T follicular helper cell (primary cell): ENCODE data around the gene ACBD3.

Experiments
- DNase-seq: peaks from one replicate; pipeline ENCODE4 v3.0.0-alpha.2; 2020; ENCODE audit warnings: low read depth

Gene ACBD3

DNA sequence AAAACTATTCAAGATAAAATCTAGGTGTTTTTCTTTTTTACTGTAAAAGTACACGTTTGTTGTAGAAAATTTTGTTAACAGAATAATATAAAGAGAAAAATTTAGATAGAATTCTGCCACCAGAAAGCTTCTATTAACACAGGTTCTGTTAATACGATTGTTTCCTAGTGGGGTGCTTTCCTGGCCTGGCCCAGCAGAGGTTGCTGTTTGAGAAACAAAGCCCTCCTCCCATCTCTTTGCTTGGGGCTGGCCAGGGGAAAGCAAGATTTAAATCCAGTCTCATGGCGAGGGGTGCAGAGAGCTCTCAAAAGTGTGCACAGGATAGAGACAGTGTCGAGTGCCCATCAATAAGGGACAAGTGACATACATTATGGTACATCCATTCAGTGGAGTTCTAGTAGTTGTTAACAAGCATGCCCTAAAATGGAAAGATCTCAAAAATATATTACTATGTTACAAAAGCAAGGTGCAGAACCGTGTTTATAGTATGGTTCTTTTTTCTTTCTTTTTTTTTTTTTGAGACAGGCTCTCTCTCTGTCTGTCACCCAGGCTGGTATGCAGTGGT is 14.6 kb upstream of the ACBD3 start:
- DNase-seq: no peak

DNA sequence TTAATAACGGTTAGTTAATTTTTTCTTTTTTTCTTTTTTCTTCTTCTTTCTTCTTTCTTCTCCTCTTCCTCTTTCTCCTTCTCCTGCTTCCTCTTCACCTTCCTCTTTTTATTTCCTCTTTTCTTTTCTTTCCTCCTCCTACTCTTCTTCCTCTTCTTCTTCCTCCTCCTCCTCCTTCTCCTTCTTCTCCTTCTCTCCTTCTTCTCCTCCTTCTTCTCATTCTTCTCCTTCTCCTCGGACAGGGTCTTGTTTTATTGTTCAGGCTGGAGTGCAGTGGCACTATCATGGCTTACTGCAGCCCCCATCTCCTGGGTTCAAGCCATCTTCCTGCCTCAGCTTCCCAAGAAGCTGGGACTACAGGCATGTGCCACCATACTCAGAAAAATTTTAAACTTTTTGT is 13.4 kb upstream of the ACBD3 start:
- no peak for DNase-seq

DNA sequence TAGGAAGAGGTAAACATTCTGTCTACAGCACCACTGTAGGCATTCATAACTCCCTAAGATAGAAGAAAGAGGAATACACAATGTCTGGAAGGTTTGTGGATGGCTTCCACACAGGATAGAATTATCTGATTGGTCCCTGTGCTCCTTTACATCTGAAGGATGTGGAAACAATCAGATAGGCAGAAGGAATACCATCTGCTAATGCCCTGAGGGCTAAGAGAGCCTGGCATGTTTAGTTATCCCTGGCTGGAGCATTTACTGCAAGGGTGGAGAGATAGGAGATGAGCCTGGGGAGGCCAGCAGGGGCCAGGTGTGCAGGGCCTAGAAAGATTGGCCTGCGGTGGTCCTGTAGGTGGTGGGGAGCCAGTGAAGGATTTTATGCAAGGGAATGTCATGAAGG is 8.6 kb upstream of the ACBD3 start:
- DNase-seq: no peak

DNA sequence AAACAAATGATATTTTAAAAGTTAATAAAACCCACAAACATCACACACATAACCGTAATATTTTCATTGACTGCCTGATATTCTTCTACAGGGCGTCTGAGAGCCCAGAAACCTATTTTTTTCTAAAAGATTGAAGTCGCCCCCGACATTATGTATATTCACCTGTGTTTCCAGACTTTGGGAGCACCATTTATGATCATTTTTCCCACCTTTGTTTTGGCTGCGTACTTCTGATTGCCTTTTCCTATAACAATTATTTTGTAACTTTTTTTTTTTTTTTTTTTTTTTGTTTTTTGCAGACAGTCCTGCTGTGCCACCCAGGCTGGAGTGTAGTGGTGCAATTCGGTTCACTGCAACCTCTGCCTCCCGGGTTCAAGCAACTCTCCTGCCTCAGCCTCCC is 839 bp upstream of the ACBD3 start:
- DNase-seq: no peak

DNA sequence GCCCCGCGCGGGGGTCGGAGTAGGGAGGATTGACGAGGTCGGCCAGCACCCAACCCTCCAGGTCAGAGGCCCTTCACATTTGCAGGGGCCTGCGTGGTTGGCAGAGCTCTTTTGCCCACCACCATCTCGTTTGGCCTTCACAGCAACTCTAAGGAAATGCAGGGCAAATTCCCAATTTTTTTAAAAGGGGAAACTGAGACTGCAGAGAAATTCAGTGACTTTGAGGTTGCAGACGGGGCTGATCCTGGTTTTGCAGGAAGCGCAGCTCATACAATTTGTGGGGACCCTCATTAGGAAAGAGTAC is 430 bp upstream of the ACBD3 start:
- no peak for DNase-seq

DNA sequence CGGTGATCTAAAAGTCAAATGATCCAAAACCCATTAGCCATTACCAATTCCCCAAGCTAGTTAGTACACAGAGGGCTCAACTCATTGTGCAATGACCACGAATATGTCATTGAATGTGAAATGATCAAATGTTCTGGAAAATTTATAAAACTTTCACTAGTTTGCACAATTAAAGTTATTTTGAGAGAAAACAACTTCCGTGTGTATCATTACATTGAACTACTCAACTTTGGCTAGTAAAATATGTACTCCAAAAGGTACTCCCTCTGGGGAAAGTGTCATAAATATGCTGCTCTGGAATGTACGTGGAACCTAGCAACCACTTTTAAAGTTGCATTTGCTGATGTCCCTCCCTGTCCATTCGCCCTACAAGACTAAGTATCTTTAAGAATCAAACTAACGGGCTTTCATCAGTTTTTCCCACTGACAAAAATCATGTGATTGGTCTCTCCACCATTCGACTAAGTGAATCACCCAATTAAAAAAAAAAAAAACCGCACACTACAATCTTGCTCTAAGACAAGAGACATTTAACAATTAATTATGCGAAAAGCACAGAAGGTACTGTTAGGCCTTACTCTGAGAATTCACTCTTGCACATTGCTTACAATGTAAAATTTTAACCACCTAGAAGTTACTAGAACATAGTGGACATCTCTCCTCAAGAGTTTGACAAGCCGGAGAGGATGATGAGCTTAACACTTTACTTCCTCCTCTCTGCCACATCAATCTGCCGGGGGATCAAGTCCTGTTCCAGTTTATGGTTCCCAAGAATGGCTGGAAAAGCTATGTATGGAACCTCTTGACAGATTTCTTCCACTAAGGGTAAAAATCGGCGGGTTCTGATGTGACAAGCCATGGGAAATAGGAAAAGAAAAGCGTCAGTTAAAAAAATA is 1.2 kb downstream of the ACBD3 start:
- no peak for DNase-seq

DNA sequence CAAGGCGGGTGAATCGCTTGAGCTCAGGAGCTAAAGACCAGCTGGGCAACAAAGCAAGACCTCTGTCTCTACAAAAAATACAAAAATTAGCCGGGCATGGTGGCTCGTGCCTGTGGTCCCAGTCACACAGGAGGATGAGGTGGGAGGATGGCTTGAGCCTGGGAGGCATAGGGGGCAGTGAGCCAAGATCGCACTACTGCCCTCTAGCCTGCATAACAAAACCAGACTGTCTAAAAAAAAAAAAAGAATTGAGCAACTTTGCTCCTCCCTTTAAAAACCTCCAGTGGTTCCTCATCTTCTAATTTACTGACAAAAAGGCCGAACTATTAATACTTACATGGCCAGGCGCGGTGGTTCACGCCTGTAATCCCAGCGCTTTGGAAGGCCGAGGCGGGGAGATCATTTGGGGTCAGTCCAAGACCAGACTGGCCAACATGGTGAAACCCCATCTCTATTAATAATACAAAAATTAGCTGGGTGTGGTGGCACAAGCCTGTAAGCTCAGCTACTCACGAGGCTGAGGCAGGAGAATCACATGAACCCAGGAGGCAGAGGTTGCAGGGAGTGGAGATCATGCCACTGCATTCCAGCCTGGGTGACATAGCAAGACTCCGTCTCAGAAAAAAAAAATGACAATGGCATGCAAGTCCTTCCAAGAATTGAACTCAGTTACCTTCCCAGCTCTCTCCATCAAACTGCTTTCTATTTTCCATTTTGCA is 4.4 kb downstream of the ACBD3 start:
- DNase-seq: no peak

DNA sequence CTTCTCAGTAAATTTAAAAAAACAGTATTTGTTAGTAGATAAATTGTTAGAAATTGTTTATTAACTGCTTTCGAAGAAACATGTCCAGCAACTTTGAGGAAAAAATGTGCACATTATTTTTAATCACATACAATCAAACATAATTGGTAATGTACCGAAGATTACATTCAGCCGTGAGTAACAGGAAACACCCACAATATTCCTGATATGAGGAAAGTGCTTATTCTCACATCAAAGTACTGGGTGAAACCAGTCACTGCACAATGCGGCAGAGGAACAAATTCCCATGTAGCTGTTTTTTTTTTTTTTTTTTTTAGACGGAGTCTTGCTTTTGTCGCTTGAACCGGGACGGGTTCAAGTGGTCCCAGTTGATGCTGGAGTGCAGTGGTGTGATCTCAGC is 9.7 kb downstream of the ACBD3 start:
- no peak for DNase-seq

DNA sequence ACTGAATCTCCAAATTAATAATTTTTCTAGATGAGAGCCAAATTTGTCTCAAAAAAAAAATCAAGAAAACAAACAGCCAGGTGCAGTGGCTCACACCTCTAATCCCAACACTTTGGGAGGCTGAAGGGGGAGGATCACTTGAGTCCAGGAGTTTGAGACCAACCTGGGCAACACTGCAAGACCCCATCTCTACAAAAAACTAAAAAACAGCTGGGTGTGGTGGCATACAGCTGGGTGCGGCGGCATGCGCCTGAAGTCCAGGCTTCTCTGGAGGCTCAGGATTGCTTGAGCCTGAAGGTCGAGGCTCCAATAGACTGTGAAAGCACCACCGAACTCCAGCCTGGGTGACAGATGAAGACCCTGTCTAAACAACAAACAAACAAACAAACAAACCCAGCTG is 14.0 kb downstream of the ACBD3 start:
- DNase-seq: no peak

DNA sequence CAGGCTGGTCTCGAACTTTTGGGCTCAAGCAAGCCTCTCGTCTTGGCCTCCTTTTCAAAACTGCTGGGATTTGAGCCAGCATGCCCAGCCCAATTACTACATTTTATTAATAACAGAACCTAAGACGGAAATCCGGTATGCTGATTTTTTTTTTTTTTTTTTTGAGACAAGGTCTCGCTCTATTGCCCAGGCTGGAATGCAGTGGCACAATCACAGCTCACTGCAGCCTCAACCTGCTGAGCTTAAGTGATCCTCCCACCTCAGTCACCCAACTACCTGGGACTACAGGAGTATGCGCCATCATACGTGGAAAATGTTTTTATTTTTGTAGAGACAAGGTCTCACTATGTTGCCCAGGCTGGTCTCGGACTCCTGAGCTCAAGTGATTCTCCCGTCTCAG is 20.2 kb downstream of the ACBD3 start:
- DNase-seq: no peak

DNA sequence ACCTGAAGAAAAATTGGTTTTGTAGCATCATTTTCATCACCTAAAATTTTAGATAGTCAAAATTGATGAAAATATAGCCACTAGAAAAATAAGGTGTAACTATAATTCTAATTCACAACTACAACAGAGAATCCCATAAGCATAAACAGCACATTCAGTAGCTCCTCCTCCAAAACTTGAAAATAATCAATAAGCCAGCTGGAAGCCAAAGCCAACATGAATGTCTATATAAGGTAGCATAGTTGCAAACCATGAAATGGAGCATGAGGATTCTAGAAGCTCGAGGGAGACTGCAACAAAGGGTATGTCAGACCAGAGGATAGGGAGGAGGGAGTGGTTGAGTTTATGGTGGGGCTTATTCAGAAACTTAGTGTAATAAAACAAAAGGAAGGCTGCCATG is 22.4 kb downstream of the ACBD3 start:
- no peak for DNase-seq

DNA sequence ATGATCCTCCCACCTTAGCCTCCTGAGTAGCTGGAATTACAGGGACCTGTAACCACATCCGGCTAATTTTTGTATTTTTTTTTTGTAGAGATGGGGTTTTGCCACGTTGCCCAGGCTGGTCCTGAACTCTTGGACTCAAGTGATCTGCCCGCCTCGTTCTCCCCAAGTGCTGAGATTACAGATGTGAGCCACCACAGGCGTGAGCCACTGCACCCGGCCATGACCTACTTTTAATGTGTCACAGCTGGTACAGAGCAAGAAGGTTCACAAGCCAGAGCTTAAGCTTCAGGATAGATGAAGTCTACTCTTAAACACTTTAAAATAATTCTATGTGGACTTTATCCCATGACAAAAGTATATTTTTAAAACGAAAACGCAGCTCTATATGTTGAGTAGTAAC is 23.6 kb downstream of the ACBD3 start:
- DNase-seq: no peak

DNA sequence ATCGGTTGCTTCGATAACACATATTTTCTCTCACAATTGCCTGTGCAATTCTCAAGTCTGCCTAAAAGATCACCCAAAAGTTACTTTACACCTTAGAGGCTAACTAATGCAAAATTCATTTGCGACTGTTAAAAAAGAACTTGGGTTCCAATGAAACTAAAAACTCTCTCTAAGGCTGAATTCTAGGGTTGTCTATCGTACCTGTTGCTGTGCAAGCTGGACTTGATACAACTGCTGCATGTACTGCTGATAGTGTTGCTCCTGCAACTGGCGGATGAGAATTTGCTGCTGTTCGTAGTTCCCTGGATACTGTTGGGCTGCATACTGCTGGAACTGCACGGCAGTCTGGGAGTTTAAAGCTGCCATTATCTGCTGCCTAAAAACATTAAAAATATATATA is 27.6 kb downstream of the ACBD3 start:
- DNase-seq: no peak

DNA sequence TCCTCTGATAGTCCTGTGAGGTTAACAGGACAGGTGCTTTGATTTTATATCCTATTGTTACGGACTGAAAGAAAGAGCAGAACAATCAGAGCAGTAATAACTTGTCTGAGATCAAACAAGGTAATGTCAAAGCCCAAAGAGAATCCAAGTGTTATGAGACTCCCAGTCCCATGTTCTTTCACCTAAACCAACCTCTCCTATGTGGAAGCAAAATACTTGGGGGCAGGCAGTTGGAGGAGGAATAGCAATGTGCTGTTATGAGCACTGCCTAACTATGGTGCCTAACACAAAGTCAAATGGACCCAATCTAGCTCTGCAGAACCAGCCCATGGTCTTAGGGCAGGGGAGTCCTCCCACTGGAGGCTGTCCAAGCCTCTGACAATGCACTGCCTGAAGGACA is 28.1 kb downstream of the ACBD3 start:
- DNase-seq: no peak

DNA sequence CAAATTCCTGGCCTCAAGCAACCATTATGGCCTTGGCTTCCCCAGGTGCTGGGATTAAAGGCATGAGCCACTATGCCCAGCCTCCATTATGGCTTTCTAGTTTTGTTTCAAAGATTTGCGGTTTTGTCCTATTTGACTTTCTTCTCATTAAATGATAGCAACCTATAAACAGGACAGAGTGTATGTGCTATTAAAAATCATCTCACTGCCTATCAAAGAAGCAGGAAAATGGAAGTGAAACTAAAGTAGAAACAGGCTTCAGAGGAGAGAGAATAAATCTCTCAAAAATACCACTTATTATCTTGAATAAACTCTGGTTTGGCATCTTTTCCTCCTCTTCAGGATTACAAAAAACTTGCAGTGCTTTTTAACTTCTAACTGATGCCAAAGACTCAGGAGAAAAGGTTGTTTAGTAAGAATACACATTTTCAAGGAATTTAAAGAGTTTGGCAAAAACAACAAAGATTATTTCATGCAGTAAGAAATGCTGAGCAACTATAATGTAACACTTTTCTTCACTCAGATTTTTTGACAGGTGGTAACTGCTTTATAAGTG is 28.7 kb downstream of the ACBD3 start:
- no peak for DNase-seq

DNA sequence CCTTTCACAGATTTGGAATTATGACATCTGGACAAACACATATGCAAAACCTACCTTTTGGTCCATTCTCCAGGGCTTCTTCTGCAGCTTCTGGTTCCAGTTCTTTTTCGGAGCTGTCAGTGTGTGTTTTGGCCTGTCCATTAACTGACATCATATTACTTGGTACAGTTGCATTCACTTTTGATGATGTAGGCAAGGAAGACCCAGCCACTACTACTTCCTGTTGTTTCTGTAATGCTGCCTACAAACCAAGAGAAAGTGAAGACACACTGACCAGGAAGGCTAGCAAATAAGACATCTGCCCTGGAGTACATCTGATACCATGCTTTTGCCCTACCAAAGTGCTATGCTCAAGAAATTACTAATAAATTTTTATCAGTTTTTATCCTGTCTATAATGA is 31.9 kb downstream of the ACBD3 start:
- no peak for DNase-seq

DNA sequence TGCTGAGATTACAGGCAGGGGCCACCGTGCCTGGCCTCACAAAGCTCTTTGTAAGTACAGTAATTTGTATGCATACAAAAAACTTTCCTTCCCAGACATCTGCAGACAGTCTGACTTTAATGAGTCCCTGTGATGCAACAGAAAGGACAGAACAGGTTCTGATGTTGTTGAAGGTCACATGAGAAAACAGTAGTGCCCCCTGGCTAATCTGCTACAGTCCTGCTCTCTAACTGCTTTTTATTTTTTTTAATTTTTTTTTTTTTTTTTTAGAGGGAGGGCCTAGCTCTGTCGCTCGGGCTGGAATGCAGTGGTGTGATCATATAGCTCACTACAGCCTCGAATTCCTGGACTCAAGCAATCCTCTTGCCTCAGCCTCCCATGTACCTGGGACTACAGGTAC is 36.7 kb downstream of the ACBD3 start:
- no peak for DNase-seq

DNA sequence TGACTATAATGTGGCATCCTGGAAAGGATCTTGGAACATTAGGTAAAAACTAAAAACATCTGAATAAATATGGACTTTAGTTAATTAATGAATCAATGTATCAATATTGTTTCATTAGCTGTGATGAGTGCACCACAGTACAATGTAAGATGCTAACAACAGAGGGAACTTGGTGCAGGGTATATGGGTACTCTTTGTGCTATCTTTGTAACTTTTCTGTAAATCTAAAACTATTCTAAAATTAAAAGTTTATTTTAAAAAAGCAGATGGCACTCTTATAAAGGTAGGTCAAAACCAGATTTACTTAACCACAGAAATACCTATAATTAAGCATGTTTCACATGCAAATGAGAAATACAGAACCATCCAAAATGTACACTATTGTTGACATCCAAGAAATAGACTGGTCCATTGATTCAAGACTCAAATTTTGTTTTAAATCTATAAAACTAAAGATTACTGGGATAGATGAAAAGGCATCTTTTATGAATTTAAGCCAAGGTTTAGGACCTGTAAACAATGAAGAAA is 38.4 kb downstream of the ACBD3 start:
- no peak for DNase-seq

DNA sequence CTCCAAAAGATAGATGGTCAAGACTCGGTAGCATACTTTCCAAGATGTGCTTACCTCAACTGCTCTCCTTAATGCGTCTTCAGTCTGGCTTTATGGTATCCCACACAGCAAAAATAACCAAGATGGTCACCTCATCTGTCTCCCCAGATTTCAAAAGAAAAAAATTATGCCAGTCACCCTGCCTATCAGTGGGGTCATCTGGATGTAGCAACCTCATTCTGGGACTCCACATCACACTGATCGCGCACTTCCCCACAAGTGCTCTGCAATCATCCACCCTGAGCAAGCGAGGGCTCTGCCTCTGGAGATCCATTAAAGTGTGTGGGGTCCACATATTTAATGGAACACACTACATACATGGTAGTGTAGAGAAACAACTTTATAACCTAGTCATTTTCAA is 42.5 kb downstream of the ACBD3 start:
- DNase-seq: no peak

DNA sequence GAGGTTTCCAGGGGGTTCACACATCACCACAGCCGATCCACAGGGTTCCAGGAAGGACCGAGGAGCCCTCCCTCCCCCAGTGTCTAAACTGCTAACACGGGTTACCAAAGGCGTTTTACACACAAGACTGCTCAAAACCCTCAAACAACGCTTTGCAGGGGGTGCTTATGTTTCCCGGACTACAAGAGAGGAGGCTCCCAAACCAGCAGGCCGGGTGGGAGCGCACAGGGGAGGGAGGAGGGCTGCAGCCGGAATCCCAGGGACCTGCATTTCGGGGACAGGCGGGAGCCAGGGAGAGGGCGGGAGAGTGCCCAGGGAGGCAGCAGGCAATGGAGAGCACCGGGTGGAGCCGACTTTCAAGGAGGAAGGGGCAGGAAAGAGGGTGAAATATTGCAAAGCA is 50.8 kb downstream of the ACBD3 start:
- no peak for DNase-seq

DNA sequence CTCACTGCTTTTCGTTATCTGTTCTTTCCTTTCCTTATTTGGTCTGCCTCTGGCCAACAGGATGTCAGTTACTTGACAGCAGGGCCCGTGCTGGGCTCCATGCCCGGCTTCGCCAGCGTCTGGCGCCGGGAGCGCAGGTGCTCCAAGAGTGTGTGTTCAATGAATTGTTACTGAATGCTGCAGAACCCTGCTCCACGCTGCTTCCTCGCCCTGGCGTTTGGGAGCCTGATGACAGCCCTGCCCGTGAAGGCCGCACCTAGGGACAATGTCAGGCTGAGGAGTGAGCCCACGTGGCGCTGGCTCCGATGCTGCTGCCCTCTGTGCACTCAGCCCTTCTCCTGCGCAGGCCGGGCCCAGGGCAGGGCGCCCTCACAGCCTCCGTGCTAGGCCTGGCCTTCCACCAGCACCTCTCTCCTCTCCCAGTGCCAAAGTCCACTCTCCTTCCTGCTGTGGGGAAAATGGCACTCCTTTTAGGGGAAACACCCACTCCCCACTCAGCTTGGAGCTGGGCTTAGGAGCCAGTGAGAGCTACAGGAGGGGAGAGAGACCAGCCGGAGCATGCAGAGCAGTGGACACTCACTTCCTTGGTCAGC is 51.4 kb downstream of the ACBD3 start:
- no peak for DNase-seq
